HepG2 (cell line): ENCODE measurements around the gene PA2G4. TPM values are rescaled to one million over a fixed set of nuclear protein-coding genes. Genes with fewer than 3 reads are reported as not detected.

ENCODE experiments used
- ATAC-seq: fragments of 200-7000 bp; cut with Tn5 transposase; 3 replicates; pipeline ENCODE4 v1.9.1; 2020; ENCODE audit warnings: mild to moderate bottlenecking, moderate library complexity
- BruUV-seq: library from RNA; stranded (reverse); fragments of 400-500 nt; replicated peaks from 2 replicates; lab custom pipeline; 2021; lab: Mats Ljungman, UMichigan
- CTCF ChIA-PET: fragments of 300-600 bp; formaldehyde crosslinking; extraction: SDS; loops from one replicate; lab custom pipeline; 2021; ENCODE audit warnings: low total read pairs, inconsistent platforms, low intra/inter-chr PET ratio; lab: Yijun Ruan, JAX
- POLR2A ChIA-PET: fragments of 350-600 bp; sonication (Branson Sonifier 250); formaldehyde crosslinking; loops from one replicate; lab custom pipeline; 2020; ENCODE audit warnings: antibody characterized with exemption, inconsistent platforms; lab: Yijun Ruan, JAX
- DNase-seq: peaks from one replicate; pipeline ENCODE4 v3.0.0-alpha.2; 2015; ENCODE audit warnings: low spot score
- FAIRE-seq: peaks from 3 replicates; lab custom pipeline; 2011; peaks lifted over from hg19 to GRCh38; lab: Jason Lieb, UNC
- H2AFZ ChIP-seq: one replicate; pipeline ENCODE4 v1.6.1; 2011; ENCODE audit warnings: low read length, inconsistent platforms
- H3K27ac ChIP-seq: fragments of 300-600 bp; 3 replicates; pipeline ENCODE4 v1.8.0; 2011; ENCODE audit warnings: mixed run types, mild to moderate bottlenecking, mixed read lengths, low read length, inconsistent platforms; ENCODE audit not compliant: insufficient read depth; ENCODE audit errors: extremely low read length
- H3K27me3 ChIP-seq, 2 experiments: fragments of 200-600 bp in 1 of 2; 2 replicates in 1 of 2; 3 replicates in 1 of 2; pipeline versions ENCODE4 v1.6.0 to v1.8.0; 2011; ENCODE audit warnings: low read length in 2 of 2, mild to moderate bottlenecking in 2 of 2, moderate library complexity in 2 of 2, inconsistent platforms in 1 of 2; ENCODE audit not compliant: insufficient read depth in 2 of 2, control insufficient read depth in 1 of 2
- H3K36me3 ChIP-seq, 2 experiments: fragments of 200-600 bp in 1 of 2; replicated peaks in 1 of 2; 2 replicates in 1 of 2; 3 replicates in 1 of 2; pipeline versions ENCODE4 v1.5.1 to v1.8.0; 2011; ENCODE audit warnings: low read length in 2 of 2, inconsistent platforms in 1 of 2; ENCODE audit not compliant: insufficient read depth in 2 of 2, control insufficient read depth in 1 of 2
- H3K4me1 ChIP-seq: 2 replicates; pipeline ENCODE4 v1.5.1; 2012; ENCODE audit warnings: low read length, inconsistent platforms; ENCODE audit not compliant: insufficient read depth
- H3K4me2 ChIP-seq: 2 replicates; pipeline ENCODE4 v1.6.0; 2011; ENCODE audit warnings: low read depth, low read length, inconsistent platforms
- H3K4me3 ChIP-seq, 3 experiments: fragments of 200-600 bp in 1 of 3; sonication (generic), shearing (Covaris generic) in 1 of 3; replicated peaks in 1 of 3; 2 replicates each; pipeline ENCODE4 v1.5.1; 2011 to 2016; ENCODE audit warnings: low read length in 3 of 3, inconsistent platforms in 2 of 3, low read depth in 2 of 3, mild to moderate bottlenecking in 2 of 3, control low read depth in 1 of 3, mixed read lengths in 1 of 3; ENCODE audit not compliant: insufficient read depth in 1 of 3
- H3K79me2 ChIP-seq: one replicate; pipeline ENCODE4 v1.6.1; 2011; ENCODE audit warnings: low read length, inconsistent platforms; ENCODE audit not compliant: insufficient read depth
- H3K9ac ChIP-seq: 2 replicates; pipeline ENCODE4 v1.6.0; 2011; ENCODE audit warnings: mild to moderate bottlenecking, low read depth, low read length, inconsistent platforms; ENCODE audit not compliant: insufficient read depth
- H3K9me3 ChIP-seq: 2 replicates; pipeline ENCODE4 v1.5.1; 2012; ENCODE audit warnings: mild to moderate bottlenecking, low read length
- H4K20me1 ChIP-seq: 2 replicates; pipeline ENCODE4 v1.6.0; 2011; ENCODE audit warnings: inconsistent platforms, mild to moderate bottlenecking, low read length, moderate library complexity; ENCODE audit not compliant: insufficient read depth
- CBX2 ChIP-seq, 2 experiments: fragments of 200-600 bp in 1 of 2; sonication (generic); formaldehyde crosslinking in 1 of 2; IDR thresholded peaks; 2 replicates each; pipeline versions ENCODE4 v1.7.0 to v1.8.1; 2018 to 2022; ENCODE audit warnings: low read depth in 2 of 2, low read length in 1 of 2, mild to moderate bottlenecking in 1 of 2, missing genetic modification reagents in 1 of 2
- ELK4 ChIP-seq: sonication (generic); formaldehyde crosslinking; IDR thresholded peaks from 2 replicates; pipeline ENCODE4 v1.9.0; 2021; ENCODE audit warnings: missing genetic modification reagents, borderline replicate concordance
- FOXO1 ChIP-seq: sonication (generic); formaldehyde crosslinking; IDR thresholded peaks from 2 replicates; pipeline ENCODE4 v1.4.0; 2020; ENCODE audit warnings: missing genetic modification reagents
- NR1H2 ChIP-seq: sonication (generic); formaldehyde crosslinking; IDR thresholded peaks from 2 replicates; pipeline ENCODE4 v1.8.1; 2022; ENCODE audit warnings: low read depth, missing genetic modification reagents, borderline replicate concordance
- SETDB1 ChIP-seq: sonication (generic); formaldehyde crosslinking; IDR thresholded peaks from 2 replicates; pipeline ENCODE4 v1.5.1; 2020; ENCODE audit warnings: missing genetic modification reagents, mild to moderate bottlenecking, borderline replicate concordance
- SMYD3 ChIP-seq: sonication (generic); formaldehyde crosslinking; IDR thresholded peaks from 2 replicates; pipeline ENCODE4 v1.8.1; 2023; ENCODE audit warnings: mild to moderate bottlenecking, missing genetic modification reagents
- TCF7L2 ChIP-seq: IDR thresholded peaks from 2 replicates; pipeline ENCODE4 v1.6.1; 2011; ENCODE audit warnings: mild to moderate bottlenecking, low read depth, low read length, moderate library complexity
- ZKSCAN5 ChIP-seq: sonication (generic); formaldehyde crosslinking; IDR thresholded peaks from 2 replicates; pipeline ENCODE4 v1.5.1; 2020; ENCODE audit warnings: mild to moderate bottlenecking, missing genetic modification reagents
- ZSCAN22 ChIP-seq: sonication (generic); formaldehyde crosslinking; IDR thresholded peaks from 2 replicates; pipeline ENCODE4 v1.4.0; 2020; ENCODE audit warnings: mild to moderate bottlenecking, missing genetic modification reagents
- in situ Hi-C: cut with HindIII; loops from 2 replicates; pipeline ENCODE4 v1.10.0; 2017; ENCODE audit warnings: low pct_unique_long_range_greater_than_20kb; ENCODE audit not compliant: extremely low pct_ligation_motif_present
- intact Hi-C: fragments of 100-400 bp; cut with micrococcal nuclease; formaldehyde crosslinking; loops from one replicate; pipeline ENCODE4 v1.10.0; 2022; ENCODE audit not compliant: unreplicated experiment
- polyA plus RNA-seq, 8 experiments: library from polyadenylated mRNA; depleted of rRNA in 3 of 8; stranded (reverse) in 7 of 8; unstranded in 1 of 8; fragments of >200 nt; fragmentation: Illumina TruSeq in 4 of 8; extraction: Trizol in 4 of 8; gene quantifications; 2 replicates each; pipeline versions ENCODE4 v1.2.1 to v1.2.3, GENCODE V29; 2011 to 2016; ENCODE audit warnings: low read depth in 4 of 8, missing spikeins in 1 of 8, mixed read lengths in 1 of 8; ENCODE audit not compliant: insufficient read depth in 1 of 8
- total RNA-seq, 5 experiments: library from RNA; depleted of rRNA; stranded (reverse); fragments of >200 nt; fragmentation: Illumina TruSeq; extraction: Trizol; gene quantifications; 2 replicates each; pipeline ENCODE4 v1.2.3, GENCODE V29; 2016; ENCODE audit warnings: low read depth in 1 of 5
- TF ChIP-seq, protein P1 (sequence below): sonication (generic); formaldehyde crosslinking; IDR thresholded peaks from 2 replicates; pipeline ENCODE4 v1.4.0; 2020; ENCODE audit warnings: missing genetic modification reagents

PA2G4 gene
- total and polyA plus RNA-seq, 2 of the 13 experiments (the other 11 are each of a cell fraction or from before 2014, with no cell fraction given), result 147 to 240 TPM

- H3K27me3 ChIP-seq, result no peaks in the 10 kb centered on the region; a peak in 1 of 5 replicates
- TF ChIP-seq CBX2 (IDR thresholded peaks at IDR 0.05; ENCODE audit: low read depth, low read length) (no peak), CBX2 (CRISPR knock-in tag; IDR thresholded peaks at IDR 0.05; ENCODE audit: low read depth) (no peak), SETDB1 (no peak), SMYD3 (CRISPR knock-in tag) (no peak), ZKSCAN5 (CRISPR knock-in tag) (no peak), NR1H2 (no peak), FOXO1 (CRISPR knock-in tag) (no peak), ELK4 (CRISPR knock-in tag) (no peak), ZSCAN22 (no peak), TCF7L2 (no peak)
- TF ChIP-seq, protein P1, sequence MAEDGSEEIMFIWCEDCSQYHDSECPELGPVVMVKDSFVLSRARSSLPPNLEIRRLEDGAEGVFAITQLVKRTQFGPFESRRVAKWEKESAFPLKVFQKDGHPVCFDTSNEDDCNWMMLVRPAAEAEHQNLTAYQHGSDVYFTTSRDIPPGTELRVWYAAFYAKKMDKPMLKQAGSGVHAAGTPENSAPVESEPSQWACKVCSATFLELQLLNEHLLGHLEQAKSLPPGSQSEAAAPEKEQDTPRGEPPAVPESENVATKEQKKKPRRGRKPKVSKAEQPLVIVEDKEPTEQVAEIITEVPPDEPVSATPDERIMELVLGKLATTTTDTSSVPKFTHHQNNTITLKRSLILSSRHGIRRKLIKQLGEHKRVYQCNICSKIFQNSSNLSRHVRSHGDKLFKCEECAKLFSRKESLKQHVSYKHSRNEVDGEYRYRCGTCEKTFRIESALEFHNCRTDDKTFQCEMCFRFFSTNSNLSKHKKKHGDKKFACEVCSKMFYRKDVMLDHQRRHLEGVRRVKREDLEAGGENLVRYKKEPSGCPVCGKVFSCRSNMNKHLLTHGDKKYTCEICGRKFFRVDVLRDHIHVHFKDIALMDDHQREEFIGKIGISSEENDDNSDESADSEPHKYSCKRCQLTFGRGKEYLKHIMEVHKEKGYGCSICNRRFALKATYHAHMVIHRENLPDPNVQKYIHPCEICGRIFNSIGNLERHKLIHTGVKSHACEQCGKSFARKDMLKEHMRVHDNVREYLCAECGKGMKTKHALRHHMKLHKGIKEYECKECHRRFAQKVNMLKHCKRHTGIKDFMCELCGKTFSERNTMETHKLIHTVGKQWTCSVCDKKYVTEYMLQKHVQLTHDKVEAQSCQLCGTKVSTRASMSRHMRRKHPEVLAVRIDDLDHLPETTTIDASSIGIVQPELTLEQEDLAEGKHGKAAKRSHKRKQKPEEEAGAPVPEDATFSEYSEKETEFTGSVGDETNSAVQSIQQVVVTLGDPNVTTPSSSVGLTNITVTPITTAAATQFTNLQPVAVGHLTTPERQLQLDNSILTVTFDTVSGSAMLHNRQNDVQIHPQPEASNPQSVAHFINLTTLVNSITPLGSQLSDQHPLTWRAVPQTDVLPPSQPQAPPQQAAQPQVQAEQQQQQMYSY (CRISPR knock-in tag), result no peak
- ChIA-PET POLR2A (no interaction called here), CTCF (no interaction called here)
- FAIRE-seq, result no peak
- H3K9ac ChIP-seq, result no peak overlapping the region
- intact Hi-C loops (no loop called here), in situ Hi-C loops (no loop called here)
- H2AFZ ChIP-seq, result no peak overlapping the region
- no peaks in the 10 kb centered on the region for H3K9me3 ChIP-seq
- H3K4me2 ChIP-seq, result no peak overlapping the region
- no peak overlapping the region for H3K27ac ChIP-seq
- no peaks in the 10 kb centered on the region for H3K4me1 ChIP-seq
- no peak overlapping the region for H3K4me3 ChIP-seq
- H3K36me3 ChIP-seq, result no peaks in the 10 kb centered on the region
- ATAC-seq, result no peak
- no peaks in the 10 kb centered on the region for H3K79me2 ChIP-seq
- BruUV-seq, result no TSS peak
- DNase-seq, result no peak
- no peaks in the 10 kb centered on the region for H4K20me1 ChIP-seq
Measured at GRCh38 chr12:56062996-56063395, 41.4 kb upstream of the PA2G4 start.
